K562 (cell line): ENCODE results near the gene OR52E6. TPM values are rescaled to one million over a fixed set of nuclear protein-coding genes. Genes with fewer than 3 reads are reported as not detected.

ENCODE experiments used
- ATAC-seq: fragments of 200-7000 bp; cut with Tn5 transposase; 3 replicates; pipeline ENCODE4 v1.9.1; 2020; ENCODE audit warnings: moderate library complexity
- BruUV-seq: library from RNA; stranded (reverse); fragments of 400-500 nt; replicated peaks from 2 replicates; lab custom pipeline; 2021; lab: Mats Ljungman, UMichigan
- CTCF ChIA-PET: fragments of 300-600 bp; formaldehyde crosslinking; extraction: SDS; loops from one replicate; lab custom pipeline; 2021; ENCODE audit warnings: low intra/inter-chr PET ratio; lab: Yijun Ruan, JAX
- POLR2A ChIA-PET: fragments of 300-600, 350-650 bp; sonication (Branson Sonifier 250); formaldehyde crosslinking; extraction: SDS; loops from one replicate; lab custom pipeline; 2021; ENCODE audit warnings: antibody characterized with exemption, inconsistent platforms; lab: Yijun Ruan, JAX
- DNase-seq, 4 experiments: peaks; one replicate each; pipeline versions ENCODE4 v3.0.0 to v3.0.0-alpha.2; 2011 to 2018; ENCODE audit warnings: low spot score in 3 of 4, mixed read lengths in 3 of 4; ENCODE audit errors: extremely low read depth in 1 of 4
- FAIRE-seq: peaks from 2 replicates; lab custom pipeline; 2011; peaks lifted over from hg19 to GRCh38; lab: Jason Lieb, UNC
- H2AFZ ChIP-seq: 2 replicates; pipeline ENCODE4 v1.6.0; 2011; ENCODE audit warnings: low read depth, low read length, control low read depth, inconsistent platforms
- H3K27ac ChIP-seq: fragments of 200-600 bp; 3 replicates; pipeline ENCODE4 v1.8.0; 2011; ENCODE audit warnings: low read depth, mild to moderate bottlenecking, control low read depth, inconsistent platforms, low read length, moderate library complexity, mixed read lengths; ENCODE audit errors: extremely low read depth
- H3K27me3 ChIP-seq, 2 experiments: fragments of 300-600 bp in 1 of 2; 2 replicates in 1 of 2; 3 replicates in 1 of 2; pipeline versions ENCODE4 v1.6.0 to v1.8.0; 2011; ENCODE audit warnings: inconsistent platforms in 2 of 2, low read length in 2 of 2, mild to moderate bottlenecking in 1 of 2, mixed read lengths in 1 of 2, moderate library complexity in 1 of 2; ENCODE audit not compliant: control insufficient read depth in 2 of 2, insufficient read depth in 2 of 2
- H3K36me3 ChIP-seq: fragments of 300-600 bp; 3 replicates; pipeline ENCODE4 v1.8.0; 2011; ENCODE audit warnings: mild to moderate bottlenecking, low read length, inconsistent platforms; ENCODE audit not compliant: control insufficient read depth, insufficient read depth
- H3K4me1 ChIP-seq, 2 experiments: fragments of 200-600 bp in 1 of 2; replicated peaks in 1 of 2; 2 replicates in 1 of 2; 3 replicates in 1 of 2; pipeline versions ENCODE4 v1.5.1 to v1.8.0; 2011; ENCODE audit warnings: inconsistent platforms in 2 of 2, low read length in 2 of 2, mild to moderate bottlenecking in 1 of 2, mixed read lengths in 1 of 2, moderate library complexity in 1 of 2; ENCODE audit not compliant: control insufficient read depth in 2 of 2, insufficient read depth in 2 of 2
- H3K4me2 ChIP-seq: 2 replicates; pipeline ENCODE4 v1.6.1; 2011; ENCODE audit warnings: low read length, control low read depth, inconsistent platforms, mixed read lengths; ENCODE audit not compliant: insufficient read depth
- H3K4me3 ChIP-seq: fragments of 200-600 bp; sonication (generic), shearing (Covaris generic); 2 replicates; pipeline ENCODE4 v1.5.1; 2016; ENCODE audit warnings: control low read depth, inconsistent platforms
- H3K79me2 ChIP-seq: fragments of 200-600 bp; 3 replicates; pipeline ENCODE4 v1.8.0; 2011; ENCODE audit warnings: low read length, inconsistent platforms; ENCODE audit not compliant: control insufficient read depth, insufficient read depth
- H3K9ac ChIP-seq, 2 experiments: 2 replicates each; pipeline versions ENCODE4 v1.6.0 to v1.6.1; 2011; ENCODE audit warnings: low read depth in 2 of 2, low read length in 2 of 2, control low read depth in 1 of 2, inconsistent platforms in 1 of 2, mild to moderate bottlenecking in 1 of 2, mixed read lengths in 1 of 2; ENCODE audit not compliant: insufficient read depth in 1 of 2
- H3K9me1 ChIP-seq: one replicate; pipeline ENCODE4 v1.6.0; 2011; ENCODE audit warnings: inconsistent platforms, mild to moderate bottlenecking, low read length, moderate library complexity; ENCODE audit not compliant: control insufficient read depth, insufficient read depth
- H3K9me3 ChIP-seq: replicated peaks from 2 replicates; pipeline ENCODE4 v1.5.1; 2011; ENCODE audit warnings: low read depth, low read length, inconsistent platforms; ENCODE audit not compliant: control insufficient read depth, insufficient read depth
- H4K20me1 ChIP-seq: replicated peaks from 2 replicates; pipeline ENCODE4 v1.6.1; 2011; ENCODE audit warnings: low read length, inconsistent platforms, mixed read lengths; ENCODE audit not compliant: control insufficient read depth, insufficient read depth
- CEBPB ChIP-seq: fragments of 450-650 bp; IDR thresholded peaks from 2 replicates; pipeline ENCODE4 v1.6.1; 2016; ENCODE audit warnings: missing genetic modification characterization, missing compliant biosample characterization
- CEBPG ChIP-seq, 3 experiments: fragments of 200-800 bp in 1 of 3; sonication (Bioruptor generic) in 1 of 3; sonication (generic) in 1 of 3; formaldehyde crosslinking in 1 of 3; IDR thresholded peaks in 2 of 3; conservative IDR thresholded peaks in 1 of 3; 2 replicates each; pipeline versions ENCODE4 v1.6.1 to v1.8.0; 2016 to 2022; ENCODE audit warnings: missing compliant biosample characterization in 2 of 3, missing genetic modification characterization in 2 of 3, mild to moderate bottlenecking in 1 of 3, missing genetic modification reagents in 1 of 3
- FOXP1 ChIP-seq: sonication (generic); formaldehyde crosslinking; IDR thresholded peaks from 2 replicates; pipeline ENCODE4 v1.8.0; 2022; ENCODE audit warnings: mild to moderate bottlenecking, missing genetic modification reagents
- HNRNPUL1 ChIP-seq: fragments of 200-400 bp; formaldehyde crosslinking; IDR thresholded peaks from 2 replicates; pipeline ENCODE4 v1.6.1; 2017; ENCODE audit warnings: low read length
- NCOA4 ChIP-seq: fragments of 450-650 bp; IDR thresholded peaks from 2 replicates; pipeline ENCODE4 v1.6.1; 2018; ENCODE audit warnings: mild to moderate bottlenecking; ENCODE audit not compliant: partially characterized antibody
- SRSF9 ChIP-seq: fragments of 200-400 bp; formaldehyde crosslinking; IDR thresholded peaks from 2 replicates; pipeline ENCODE4 v1.6.1; 2017; ENCODE audit warnings: low read depth, low read length, borderline replicate concordance
- ZNF146 ChIP-seq: IDR thresholded peaks from one replicate; pipeline ENCODE4 v1.6.1; 2018; ENCODE audit warnings: missing compliant biosample characterization; ENCODE audit not compliant: unreplicated experiment
- WGBS: fragments of 100-300 bp; shearing (Covaris generic); methylation state at CpG from one replicate; pipeline ENCODE4 v1.1.6; 2016; ENCODE audit warnings: low coverage, mixed read lengths; ENCODE audit not compliant: insufficient coverage; ENCODE audit errors: missing lambda C conversion rate; 5-methylcytosine and 5-hydroxymethylcytosine counted together
- in situ Hi-C: fragments of 300-500 bp; cut with MboI; formaldehyde crosslinking; loops from 4 replicates; pipeline ENCODE4 v1.15.0; 2018; ENCODE audit warnings: inconsistent platforms, mixed read lengths
- intact Hi-C: fragments of 100-400 bp; cut with micrococcal nuclease; formaldehyde crosslinking; loops from 2 replicates; pipeline ENCODE4 v1.14.2; 2022
- polyA plus RNA-seq, 8 experiments: library from polyadenylated mRNA; depleted of rRNA in 4 of 8; stranded (reverse) in 5 of 8; unstranded in 3 of 8; fragments of >200 nt; fragmentation: Nextera tagmentation in 2 of 8; fragmentation: Illumina TruSeq in 1 of 8; extraction: Ambion mirVana in 2 of 8; extraction: Trizol in 1 of 8; gene quantifications; 2 replicates each; pipeline versions ENCODE4 v1.2.1 to v1.2.3, GENCODE V29; 2011 to 2014; ENCODE audit warnings: inconsistent platforms in 1 of 8, missing spikeins in 1 of 8
- total RNA-seq, 7 experiments: library from RNA; depleted of rRNA in 6 of 7; stranded (reverse); fragments of >200 nt in 6 of 7; fragmentation: Illumina TruSeq in 2 of 7; extraction: Trizol in 2 of 7; gene quantifications; 2 replicates each; pipeline versions ENCODE4 v1.2.1 to v1.2.3, GENCODE V29; 2011 to 2021; ENCODE audit warnings: low replicate concordance in 1 of 7

Gene OR52E6
- total and polyA plus RNA-seq, 9 of the 15 experiments (the other 6 are each of a cell fraction or from before 2014, with no cell fraction given): not detected

- Histone ChIP-seq H3K4me2 (no peak overlapping the region), H4K20me1 (no peaks in the 10 kb centered on the region), H3K9me3 (no peaks in the 10 kb centered on the region), H2AFZ (no peak overlapping the region), H3K79me2 (no peaks in the 10 kb centered on the region), H3K4me3 (no peak overlapping the region), H3K27ac (no peak overlapping the region), H3K9me1 (no peaks in the 10 kb centered on the region), H3K27me3 (no peaks in the 10 kb centered on the region), H3K4me1 (no peaks in the 10 kb centered on the region), H3K36me3 (no peaks in the 10 kb centered on the region), H3K9ac (no peak overlapping the region)
- ATAC-seq (no peak), FAIRE-seq (no peak), DNase-seq (no peak)
- POLR2A ChIA-PET: no interaction called here
- BruUV-seq: no TSS peak
- 29% methylated on average over 1 of the region's 1 CpG for WGBS
- TF ChIP-seq CEBPG (CRISPR knock-in tag; IDR thresholded peaks at IDR 0.05) (no peak), CEBPG (tag; conservative IDR thresholded peaks at IDR 0.05 in 1 of 2, IDR thresholded peaks at IDR 0.05 in 1 of 2) (peak; percentile 52 to 62; a peak in 3 of 4 replicates), CEBPB (tag) (peak; percentile 88), SRSF9 (no peak), HNRNPUL1 (no peak)
- CTCF ChIA-PET: no interaction called here
- intact Hi-C loops: no loop called here
- in situ Hi-C loops: no loop called here
Observed at GRCh38 chr11:5851002-5851401, 9.3 kb upstream of the OR52E6 start.

- no peak for FAIRE-seq
- ChIA-PET CTCF (no interaction called here), POLR2A (interaction anchor here (0.6 kb wide), 1 partner anchor 13 kb away, joined by 3 read pairs; no protein-coding TSS in a partner anchor)
- DNase-seq: peak in 1 of 4 experiments; percentile 3
- in situ Hi-C loops: no loop called here
- no TSS peak for BruUV-seq
- Histone ChIP-seq H3K4me3 (no peak overlapping the region), H3K27me3 (no peaks in the 10 kb centered on the region), H3K4me1 (no peaks in the 10 kb centered on the region), H4K20me1 (no peaks in the 10 kb centered on the region), H3K4me2 (no peak overlapping the region), H3K9me3 (no peaks in the 10 kb centered on the region), H3K79me2 (no peaks in the 10 kb centered on the region), H3K9ac (no peak overlapping the region), H2AFZ (no peak overlapping the region), H3K36me3 (no peaks in the 10 kb centered on the region), H3K27ac (no peak overlapping the region), H3K9me1 (no peaks in the 10 kb centered on the region)
- intact Hi-C loops: no loop called here
- peak; percentile 40 for TF ChIP-seq ZNF146
- TF ChIP-seq NCOA4: no peak
- no peak for TF ChIP-seq FOXP1 (CRISPR knock-in tag)
- ATAC-seq: no peak
Observed at GRCh38 chr11:5847711-5848110, 6.0 kb upstream of the OR52E6 start.
